ENCODE measurements around the gene TMSB15B. TPM values are rescaled to one million over a fixed set of nuclear protein-coding genes. Genes with fewer than 3 reads are reported as not detected.
"Not testable (repeated sequence)": the region's sequence is repeated elsewhere in the genome, so short reads cannot be mapped to it uniquely, and the experiment has no call there.

TMSB15B gene
- total RNA-seq, 6 experiments from 2014 or later, result 0.24 to 0.42 TPM; not detected in 4

- no peak for TF ChIP-seq CTCF (IDR thresholded peaks at IDR 0.05)
- TF ChIP-seq POLR2A (IDR thresholded peaks at IDR 0.05), result no peak
Observed at GRCh38 chrX:103999234-103999633, 36.8 kb downstream of the TMSB15B start.

GRCh38 chrX:104008831-104009230 lies 46.4 kb downstream of the TMSB15B start:
- Histone ChIP-seq H3K9me3 (no peaks in the 10 kb centered on the region), H3K4me3 (no peak overlapping the region), H3K27ac (no peak overlapping the region), H3K27me3 (no peaks in the 10 kb centered on the region), H3K4me1 (no peaks in the 10 kb centered on the region), H3K36me3 (no peaks in the 10 kb centered on the region)
- no peak for ATAC-seq
- intact Hi-C loops (cut with DNase I), result no loop called here
- DNase-seq, result no peak
- no peak for TF ChIP-seq POLR2A (IDR thresholded peaks at IDR 0.05)
- TF ChIP-seq CTCF (IDR thresholded peaks at IDR 0.05), result no peak
- WGBS (ENCODE audit: insufficient coverage, low coverage, low lambda C conversion rate, missing lambda C conversion rate), result 36% methylated on average over 5 of the region's 5 CpGs

More at GRCh38 chrX:103999234-103999633, 36.8 kb downstream of the TMSB15B start:
- Histone ChIP-seq H3K27ac (no peak overlapping the region), H3K4me1 (no peaks in the 10 kb centered on the region), H3K36me3 (no peaks in the 10 kb centered on the region), H3K4me3 (no peak overlapping the region), H3K27me3 (no peaks in the 10 kb centered on the region), H3K9me3 (no peaks in the 10 kb centered on the region)
- intact Hi-C loops (cut with DNase I), result no loop called here
- no peak for ATAC-seq
- WGBS (ENCODE audit: insufficient coverage, low coverage, low lambda C conversion rate, missing lambda C conversion rate), result 30% methylated on average over 5 of the region's 5 CpGs
- DNase-seq, result no peak

GRCh38 chrX:104013158-104013557 lies 50.7 kb downstream of the TMSB15B start:
- Histone ChIP-seq H3K36me3 (no peaks in the 10 kb centered on the region), H3K9me3 (no peaks in the 10 kb centered on the region), H3K4me3 (no peak overlapping the region), H3K27me3 (no peaks in the 10 kb centered on the region), H3K27ac (no peak overlapping the region), H3K4me1 (no peaks in the 10 kb centered on the region)
- 81% methylated on average over 7 of the region's 24 CpGs for whole genome bisulfite sequencing (ENCODE audit: insufficient coverage, low coverage, low lambda C conversion rate, missing lambda C conversion rate)
- ATAC-seq, result no peak
- intact Hi-C loops (cut with DNase I), result no loop called here
- DNase-seq, result no peak
- no peak for TF ChIP-seq POLR2A (IDR thresholded peaks at IDR 0.05)
- no peak for TF ChIP-seq CTCF (IDR thresholded peaks at IDR 0.05)

DNA sequence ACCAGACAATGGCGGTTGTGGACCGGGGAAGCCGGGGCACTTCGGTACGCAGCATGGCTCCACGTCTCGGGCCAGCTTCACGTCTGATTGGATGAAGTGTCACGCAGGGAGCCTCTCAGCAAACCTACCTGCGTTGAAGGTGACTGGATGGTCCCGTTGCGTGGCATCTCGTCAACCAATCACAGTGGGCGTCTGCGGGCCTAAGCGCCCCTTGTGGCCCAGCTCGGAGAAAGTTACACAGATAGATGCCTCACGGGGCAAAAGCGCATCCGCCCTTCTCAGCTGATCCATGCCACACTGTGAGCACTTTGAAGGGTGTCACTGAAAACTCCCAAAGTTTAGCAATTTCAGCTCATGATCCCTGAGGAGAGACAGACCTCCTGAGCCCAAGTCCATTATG lies 51.2 kb downstream of the TMSB15B start, which contains the start of gene H2BW1:
TSS of gene H2BW1 (minus strand) at position 103 of the 400 bp plus-strand sequence. CDS start 132 bp downstream, outside the sequence.
- Histone ChIP-seq H3K27ac (no peak within 1 kb of the TSS), H3K36me3 (no peaks in the 10 kb centered on the region), H3K4me3 (no peak within 1 kb of the TSS), H3K27me3 (no peaks in the 10 kb centered on the region), H3K4me1 (no peaks in the 10 kb centered on the region), H3K9me3 (no peaks in the 10 kb centered on the region)
- WGBS (ENCODE audit: insufficient coverage, low coverage, low lambda C conversion rate, missing lambda C conversion rate), result 59% methylated on average over 7 of the region's 20 CpGs
- ATAC-seq (no peak), DNase-seq (no peak)
- no peak for TF ChIP-seq POLR2A (IDR thresholded peaks at IDR 0.05)
- intact Hi-C loops (cut with DNase I), result no loop called here

- H3K36me3 ChIP-seq; H3K9me3 ChIP-seq; DNase-seq; H3K27ac ChIP-seq; H3K27me3 ChIP-seq; intact Hi-C loops (cut with DNase I); ATAC-seq; H3K4me3 ChIP-seq; H3K4me1 ChIP-seq: not testable (repeated sequence)
- WGBS (ENCODE audit: insufficient coverage, low coverage, low lambda C conversion rate, missing lambda C conversion rate), result 50% methylated on average over 8 of the region's 8 CpGs
Observed at GRCh38 chrX:104015576-104015975, 53.1 kb downstream of the TMSB15B start.

Other genes starting within 250 kb of the TMSB15B start
- under 1 TPM in 4 of 6 experiments, not detected in 2; 0.24 to 0.75 (median 0.61) TPM for gene PLP1, start 185.8 kb upstream of the TMSB15B start, total RNA-seq
- gene RAB9B, start 130.4 kb upstream of the TMSB15B start, total RNA-seq, result under 1 TPM in 5 of 6 experiments, not detected in 1; 0.05 to 0.25 (median 0.12) TPM
- gene H2BW1, start 51.1 kb downstream of the TMSB15B start, total RNA-seq, result not detected
- not detected for gene H2BW2, start 77.3 kb downstream of the TMSB15B start, total RNA-seq
- under 1 TPM in 1 of 6 experiments, not detected in 5; 0.37 TPM for gene TMSB15C, start 113.6 kb downstream of the TMSB15B start, total RNA-seq
- gene ZCCHC18, start 149.9 kb downstream of the TMSB15B start, total RNA-seq, result under 1 TPM in 2 of 6 experiments, not detected in 4; 0.12 to 0.27 TPM
- gene SLC25A53, start 194.4 kb downstream of the TMSB15B start, total RNA-seq, result 1 to 10 TPM; 2.2 to 4.1 (median 3.2) TPM
- 10 to 100 TPM in 1 of 6 experiments, 1 to 10 TPM in 5; 6.3 to 11.3 (median 7.7) TPM for gene FAM199X, start 203.8 kb downstream of the TMSB15B start, total RNA-seq

Measured in right lobe of liver (tissue), 6 donors.